Measurements from ENCODE around the gene KCND3. TPM values are rescaled to one million over a fixed set of nuclear protein-coding genes. Genes with fewer than 3 reads are reported as not detected.

KCND3 gene
- total RNA-seq, 1 donor from 2014 or later: 0.43 TPM

DNA sequence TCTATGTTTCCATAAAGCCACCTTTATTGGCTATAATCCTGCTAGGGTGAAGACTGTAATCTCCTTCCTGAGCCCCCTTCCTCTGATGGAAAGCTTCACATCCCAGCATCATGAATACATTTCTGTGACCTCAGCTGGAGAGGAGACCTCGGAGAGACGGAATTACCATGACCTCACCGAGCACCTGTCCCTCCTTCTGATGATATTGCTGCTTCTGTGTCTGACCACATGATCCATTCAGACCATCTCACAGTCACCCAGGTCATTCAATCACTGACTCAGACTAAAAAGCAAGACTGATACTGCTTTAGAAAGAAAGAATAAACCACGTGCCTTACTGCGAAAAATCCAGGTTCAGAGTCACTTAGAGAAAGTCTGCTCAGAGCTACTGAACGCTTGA, 8.8 kb downstream of the KCND3 start:
- Histone ChIP-seq H3K9ac (ENCODE audit: low read length) (no peak overlapping the region), H3K4me2 (ENCODE audit: low read length) (no peak overlapping the region), H3K36me3 (ENCODE audit: insufficient read depth, low read length) (no peaks in the 10 kb centered on the region), H3K4me1 (ENCODE audit: insufficient read depth, low read length) (no peaks in the 10 kb centered on the region), H3K27me3 (ENCODE audit: insufficient read depth, low read length) (peaks cover 4% of the 10 kb centered on the region), H3K9me3 (ENCODE audit: insufficient read depth, low read depth, low read length) (no peaks in the 10 kb centered on the region), H2AFZ (ENCODE audit: low read depth, low read length) (no peak overlapping the region), H3K79me2 (ENCODE audit: insufficient read depth, low read length) (no peaks in the 10 kb centered on the region), H3K27ac (ENCODE audit: low read depth, low read length) (no peak overlapping the region), H4K20me1 (ENCODE audit: insufficient read depth, low read length) (no peaks in the 10 kb centered on the region), H3K4me3 (ENCODE audit: insufficient read depth, low read depth, low read length) (no peak overlapping the region)
- Mint-ChIP-seq H3K9me3 (ENCODE audit: unreplicated experiment) (peaks cover 10% of the 10 kb centered on the region), H3K27ac (ENCODE audit: unreplicated experiment) (no peak overlapping the region), H3K4me3 (ENCODE audit: unreplicated experiment) (no peak overlapping the region), H3K27me3 (ENCODE audit: low read depth, unreplicated experiment) (peaks cover 65% of the 10 kb centered on the region), H3K4me1 (ENCODE audit: low read depth, unreplicated experiment) (peaks cover 2% of the 10 kb centered on the region), H3K36me3 (ENCODE audit: low read depth, unreplicated experiment) (no peaks in the 10 kb centered on the region)
- TF ChIP-seq EZH2 (IDR thresholded peaks at IDR 0.05; ENCODE audit: insufficient read depth, low read length): no peak
- TF ChIP-seq, protein P1, sequence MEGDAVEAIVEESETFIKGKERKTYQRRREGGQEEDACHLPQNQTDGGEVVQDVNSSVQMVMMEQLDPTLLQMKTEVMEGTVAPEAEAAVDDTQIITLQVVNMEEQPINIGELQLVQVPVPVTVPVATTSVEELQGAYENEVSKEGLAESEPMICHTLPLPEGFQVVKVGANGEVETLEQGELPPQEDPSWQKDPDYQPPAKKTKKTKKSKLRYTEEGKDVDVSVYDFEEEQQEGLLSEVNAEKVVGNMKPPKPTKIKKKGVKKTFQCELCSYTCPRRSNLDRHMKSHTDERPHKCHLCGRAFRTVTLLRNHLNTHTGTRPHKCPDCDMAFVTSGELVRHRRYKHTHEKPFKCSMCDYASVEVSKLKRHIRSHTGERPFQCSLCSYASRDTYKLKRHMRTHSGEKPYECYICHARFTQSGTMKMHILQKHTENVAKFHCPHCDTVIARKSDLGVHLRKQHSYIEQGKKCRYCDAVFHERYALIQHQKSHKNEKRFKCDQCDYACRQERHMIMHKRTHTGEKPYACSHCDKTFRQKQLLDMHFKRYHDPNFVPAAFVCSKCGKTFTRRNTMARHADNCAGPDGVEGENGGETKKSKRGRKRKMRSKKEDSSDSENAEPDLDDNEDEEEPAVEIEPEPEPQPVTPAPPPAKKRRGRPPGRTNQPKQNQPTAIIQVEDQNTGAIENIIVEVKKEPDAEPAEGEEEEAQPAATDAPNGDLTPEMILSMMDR (IDR thresholded peaks at IDR 0.05; ENCODE audit: insufficient read depth, low read depth, low read length): no peak
- FAIRE-seq: no peak
- no peak for DNase-seq (ENCODE audit: low read depth)

DNA sequence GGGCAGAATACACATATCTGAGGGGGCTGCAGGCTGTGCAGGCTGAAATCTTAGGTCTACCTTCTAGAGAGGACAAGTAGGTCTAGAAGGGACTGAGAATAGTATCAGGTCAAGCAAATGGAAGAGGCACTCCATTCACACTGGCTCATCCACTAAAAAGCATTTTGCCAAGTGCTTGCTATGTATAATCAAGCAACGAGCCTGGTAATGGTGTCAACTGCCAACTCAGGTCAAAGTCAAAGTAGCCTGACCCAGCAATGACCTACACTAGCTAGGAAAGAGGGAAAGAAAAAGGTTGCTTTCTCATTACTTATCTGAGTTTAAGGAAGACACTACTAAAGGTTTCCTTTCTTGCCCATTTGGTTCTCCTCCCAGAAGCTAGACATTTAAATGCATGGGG, 10.8 kb downstream of the KCND3 start:
- peaks cover 10% of the 10 kb centered on the region for H3K9me3 Mint-ChIP-seq (ENCODE audit: unreplicated experiment)
- H3K4me3 Mint-ChIP-seq (ENCODE audit: unreplicated experiment): no peak overlapping the region
- FAIRE-seq: no peak
- Histone ChIP-seq H4K20me1 (ENCODE audit: insufficient read depth, low read length) (no peaks in the 10 kb centered on the region), H3K4me3 (ENCODE audit: insufficient read depth, low read depth, low read length) (no peak overlapping the region), H3K27ac (ENCODE audit: low read depth, low read length) (no peak overlapping the region), H3K4me1 (ENCODE audit: insufficient read depth, low read length) (no peaks in the 10 kb centered on the region), H3K27me3 (ENCODE audit: insufficient read depth, low read length) (peaks cover 2% of the 10 kb centered on the region), H3K4me2 (ENCODE audit: low read length) (no peak overlapping the region), H3K79me2 (ENCODE audit: insufficient read depth, low read length) (no peaks in the 10 kb centered on the region), H2AFZ (ENCODE audit: low read depth, low read length) (no peak overlapping the region), H3K9ac (ENCODE audit: low read length) (no peak overlapping the region), H3K36me3 (ENCODE audit: insufficient read depth, low read length) (no peaks in the 10 kb centered on the region), H3K9me3 (ENCODE audit: insufficient read depth, low read depth, low read length) (no peaks in the 10 kb centered on the region)
- no peak overlapping the region for H3K27ac Mint-ChIP-seq (ENCODE audit: unreplicated experiment)
- no peaks in the 10 kb centered on the region for H3K36me3 Mint-ChIP-seq (ENCODE audit: low read depth, unreplicated experiment)
- peaks cover 64% of the 10 kb centered on the region for H3K27me3 Mint-ChIP-seq (ENCODE audit: low read depth, unreplicated experiment)
- peaks cover 2% of the 10 kb centered on the region for H3K4me1 Mint-ChIP-seq (ENCODE audit: low read depth, unreplicated experiment)
- DNase-seq (ENCODE audit: low read depth): no peak
- TF ChIP-seq, protein P1 (IDR thresholded peaks at IDR 0.05; ENCODE audit: insufficient read depth, low read depth, low read length): no peak
- TF ChIP-seq EZH2 (IDR thresholded peaks at IDR 0.05; ENCODE audit: insufficient read depth, low read length): no peak

DNA sequence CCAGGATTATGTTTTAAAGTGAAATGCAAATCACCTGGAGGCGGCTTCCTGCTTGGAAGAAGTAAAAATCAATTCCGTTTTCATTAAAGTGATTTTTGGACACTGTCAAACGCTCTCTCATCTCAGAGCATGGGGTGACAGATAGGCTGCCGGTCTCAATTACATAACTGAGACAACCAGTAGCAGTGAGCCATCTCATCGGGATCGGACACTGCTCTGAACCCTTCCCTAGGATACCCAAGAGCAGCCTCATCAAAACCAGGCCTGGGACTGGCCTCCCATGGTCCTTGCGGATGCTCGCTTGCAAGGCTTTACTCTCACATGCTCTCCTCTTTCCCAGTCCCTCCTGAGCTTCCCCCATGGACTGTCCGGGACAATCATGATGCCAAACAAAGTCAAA, 12.1 kb downstream of the KCND3 start:
- peaks cover 4% of the 10 kb centered on the region for H3K9me3 Mint-ChIP-seq (ENCODE audit: unreplicated experiment)
- H2AFZ ChIP-seq (ENCODE audit: low read depth, low read length): no peak overlapping the region
- no peaks in the 10 kb centered on the region for H4K20me1 ChIP-seq (ENCODE audit: insufficient read depth, low read length)
- peaks cover 2% of the 10 kb centered on the region for H3K27me3 ChIP-seq (ENCODE audit: insufficient read depth, low read length)
- H3K9ac ChIP-seq (ENCODE audit: low read length): no peak overlapping the region
- no peak for TF ChIP-seq EZH2 (IDR thresholded peaks at IDR 0.05; ENCODE audit: insufficient read depth, low read length)
- TF ChIP-seq, protein P1 (IDR thresholded peaks at IDR 0.05; ENCODE audit: insufficient read depth, low read depth, low read length): no peak
- no peaks in the 10 kb centered on the region for H3K36me3 ChIP-seq (ENCODE audit: insufficient read depth, low read length)
- H3K4me3 ChIP-seq (ENCODE audit: insufficient read depth, low read depth, low read length): no peak overlapping the region
- peaks cover 60% of the 10 kb centered on the region for H3K27me3 Mint-ChIP-seq (ENCODE audit: low read depth, unreplicated experiment)
- H3K79me2 ChIP-seq (ENCODE audit: insufficient read depth, low read length): no peaks in the 10 kb centered on the region
- H3K36me3 Mint-ChIP-seq (ENCODE audit: low read depth, unreplicated experiment): no peaks in the 10 kb centered on the region
- no peak overlapping the region for H3K4me2 ChIP-seq (ENCODE audit: low read length)
- H3K27ac Mint-ChIP-seq (ENCODE audit: unreplicated experiment): no peak overlapping the region
- no peak overlapping the region for H3K4me3 Mint-ChIP-seq (ENCODE audit: unreplicated experiment)
- no peak for FAIRE-seq
- DNase-seq (ENCODE audit: low read depth): no peak
- no peaks in the 10 kb centered on the region for H3K9me3 ChIP-seq (ENCODE audit: insufficient read depth, low read depth, low read length)
- H3K27ac ChIP-seq (ENCODE audit: low read depth, low read length): no peak overlapping the region
- H3K4me1 ChIP-seq (ENCODE audit: insufficient read depth, low read length): no peaks in the 10 kb centered on the region
- peaks cover 2% of the 10 kb centered on the region for H3K4me1 Mint-ChIP-seq (ENCODE audit: low read depth, unreplicated experiment)

All from astrocyte (in vitro differentiated cells and primary cell).